Testis (tissue), 2 donors: ENCODE data around the gene CPTP.

Experiments
- POLR2A ChIP-seq: fragments of 450-650 bp; IDR thresholded peaks from one replicate; pipeline ENCODE4 v1.6.1; 2017; ENCODE audit warnings: antibody characterized with exemption, mild to moderate bottlenecking, moderate library complexity
- TF ChIP-seq, protein P1 (sequence below), 3 experiments: fragments of 450-650 bp in 2 of 3; fragments of 200-600 bp in 1 of 3; sonication (generic) in 1 of 3; IDR thresholded peaks; one replicate each; pipeline ENCODE4 v1.5.1; 2016 to 2019; ENCODE audit warnings: antibody characterized with exemption in 3 of 3, mild to moderate bottlenecking in 2 of 3, moderate library complexity in 1 of 3

- TF ChIP-seq POLR2A, result no peak
- TF ChIP-seq, protein P1, sequence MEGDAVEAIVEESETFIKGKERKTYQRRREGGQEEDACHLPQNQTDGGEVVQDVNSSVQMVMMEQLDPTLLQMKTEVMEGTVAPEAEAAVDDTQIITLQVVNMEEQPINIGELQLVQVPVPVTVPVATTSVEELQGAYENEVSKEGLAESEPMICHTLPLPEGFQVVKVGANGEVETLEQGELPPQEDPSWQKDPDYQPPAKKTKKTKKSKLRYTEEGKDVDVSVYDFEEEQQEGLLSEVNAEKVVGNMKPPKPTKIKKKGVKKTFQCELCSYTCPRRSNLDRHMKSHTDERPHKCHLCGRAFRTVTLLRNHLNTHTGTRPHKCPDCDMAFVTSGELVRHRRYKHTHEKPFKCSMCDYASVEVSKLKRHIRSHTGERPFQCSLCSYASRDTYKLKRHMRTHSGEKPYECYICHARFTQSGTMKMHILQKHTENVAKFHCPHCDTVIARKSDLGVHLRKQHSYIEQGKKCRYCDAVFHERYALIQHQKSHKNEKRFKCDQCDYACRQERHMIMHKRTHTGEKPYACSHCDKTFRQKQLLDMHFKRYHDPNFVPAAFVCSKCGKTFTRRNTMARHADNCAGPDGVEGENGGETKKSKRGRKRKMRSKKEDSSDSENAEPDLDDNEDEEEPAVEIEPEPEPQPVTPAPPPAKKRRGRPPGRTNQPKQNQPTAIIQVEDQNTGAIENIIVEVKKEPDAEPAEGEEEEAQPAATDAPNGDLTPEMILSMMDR (IDR thresholded peaks at IDR 0.05), result no peak
Measured at GRCh38 chr1:1367315-1367714, 42.7 kb downstream of the CPTP start.
